ENCODE measurements around the gene ANKRD52.

DNA sequence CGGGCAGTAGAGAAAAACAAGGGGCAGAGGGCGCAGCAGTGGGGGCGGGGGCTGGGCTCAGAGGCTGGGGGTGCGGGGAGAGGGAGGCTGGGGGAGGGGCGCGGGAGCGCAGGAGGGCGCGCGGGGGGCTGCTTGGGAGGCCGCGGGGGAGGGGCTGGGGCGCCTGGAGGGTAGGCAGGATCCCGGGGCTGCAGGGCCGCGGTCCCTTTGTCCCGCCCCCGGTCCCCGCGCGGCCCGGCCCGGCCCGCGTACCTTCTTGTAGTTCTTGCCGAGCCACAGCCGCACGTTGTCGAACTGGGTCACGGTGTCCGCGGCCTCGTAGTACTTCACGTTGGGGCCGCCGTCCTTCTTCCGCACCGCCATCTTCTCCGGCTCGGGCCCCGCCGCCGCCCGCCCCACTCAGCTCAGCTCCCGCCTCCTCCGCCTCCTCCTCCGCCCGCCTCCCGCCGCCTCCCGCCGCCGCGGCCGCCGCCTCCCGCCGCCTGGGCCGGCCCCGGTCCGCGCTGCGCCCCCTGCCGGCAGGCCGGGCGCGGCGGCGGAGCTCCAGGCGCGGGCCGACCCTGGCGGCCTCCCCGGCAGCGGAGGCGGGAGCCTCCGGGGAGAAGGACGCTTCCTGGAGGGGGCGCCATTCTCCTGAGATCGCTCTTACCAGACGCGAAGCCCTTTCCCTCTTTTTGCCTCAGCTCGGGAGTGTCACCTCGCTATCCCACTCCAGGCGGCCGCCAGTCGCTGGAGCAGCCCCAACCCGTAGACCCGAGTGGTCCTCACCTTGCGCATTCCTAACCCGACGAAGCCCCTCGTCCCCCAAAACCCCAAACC, 68.9 kb downstream of the ANKRD52 start, which contains the start of gene SMARCC2:
- TF ChIP-seq, protein P1, sequence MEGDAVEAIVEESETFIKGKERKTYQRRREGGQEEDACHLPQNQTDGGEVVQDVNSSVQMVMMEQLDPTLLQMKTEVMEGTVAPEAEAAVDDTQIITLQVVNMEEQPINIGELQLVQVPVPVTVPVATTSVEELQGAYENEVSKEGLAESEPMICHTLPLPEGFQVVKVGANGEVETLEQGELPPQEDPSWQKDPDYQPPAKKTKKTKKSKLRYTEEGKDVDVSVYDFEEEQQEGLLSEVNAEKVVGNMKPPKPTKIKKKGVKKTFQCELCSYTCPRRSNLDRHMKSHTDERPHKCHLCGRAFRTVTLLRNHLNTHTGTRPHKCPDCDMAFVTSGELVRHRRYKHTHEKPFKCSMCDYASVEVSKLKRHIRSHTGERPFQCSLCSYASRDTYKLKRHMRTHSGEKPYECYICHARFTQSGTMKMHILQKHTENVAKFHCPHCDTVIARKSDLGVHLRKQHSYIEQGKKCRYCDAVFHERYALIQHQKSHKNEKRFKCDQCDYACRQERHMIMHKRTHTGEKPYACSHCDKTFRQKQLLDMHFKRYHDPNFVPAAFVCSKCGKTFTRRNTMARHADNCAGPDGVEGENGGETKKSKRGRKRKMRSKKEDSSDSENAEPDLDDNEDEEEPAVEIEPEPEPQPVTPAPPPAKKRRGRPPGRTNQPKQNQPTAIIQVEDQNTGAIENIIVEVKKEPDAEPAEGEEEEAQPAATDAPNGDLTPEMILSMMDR (IDR thresholded peaks at IDR 0.05): peak; percentile 72 to 81
- peak in 1 of 2 donors; percentile 20 for TF ChIP-seq POLR2A (IDR thresholded peaks at IDR 0.05)

Measured in suprapubic skin (tissue), 3 donors.